Activated CD8-positive, alpha-beta memory T cell treated with anti-CD3 and anti-CD28 coated beads, Interleukin-2, amount 50 U/mL, for 24 hours (primary cell): Measurements from ENCODE around the gene CDKL5.
"Not testable (repeated sequence)": the region's sequence is repeated elsewhere in the genome, so short reads cannot be mapped to it uniquely, and the experiment has no call there.

Source experiments
- DNase-seq: peaks from one replicate; pipeline ENCODE4 v3.0.0-alpha.2; 2020; ENCODE audit errors: extremely low read depth

CDKL5 gene

GRCh38 chrX:18574591-18574990, 149.2 kb downstream of the CDKL5 start:
- DNase-seq = no peak

GRCh38 chrX:18575744-18576143, 150.3 kb downstream of the CDKL5 start:
- no peak for DNase-seq

GRCh38 chrX:18577400-18577799, 152.0 kb downstream of the CDKL5 start:
- DNase-seq = no peak

- no peak for DNase-seq
These were observed 153.1 kb downstream of the CDKL5 start for GRCh38 chrX:18578546-18578945.

GRCh38 chrX:18579495-18579894, 154.1 kb downstream of the CDKL5 start:
- DNase-seq = no peak

- no peak for DNase-seq
These were observed 157.6 kb downstream of the CDKL5 start for GRCh38 chrX:18582910-18583493.

GRCh38 chrX:18589292-18589691, 163.9 kb downstream of the CDKL5 start:
- DNase-seq = not testable (repeated sequence)

- DNase-seq = no peak
These were observed 166.4 kb downstream of the CDKL5 start for GRCh38 chrX:18591834-18592233.

GRCh38 chrX:18594079-18594478, 168.7 kb downstream of the CDKL5 start:
- DNase-seq = no peak

GRCh38 chrX:18596096-18596495, 170.7 kb downstream of the CDKL5 start:
- DNase-seq = no peak

- no peak for DNase-seq
These were observed 173.0 kb downstream of the CDKL5 start for GRCh38 chrX:18598413-18598812.

- DNase-seq = no peak
These were observed 182.6 kb downstream of the CDKL5 start for GRCh38 chrX:18607966-18608365.

GRCh38 chrX:18613930-18614639, 188.7 kb downstream of the CDKL5 start:
- no peak for DNase-seq

GRCh38 chrX:18616688-18617406, 191.4 kb downstream of the CDKL5 start:
- no peak for DNase-seq

- no peak for DNase-seq
These were observed 192.0 kb downstream of the CDKL5 start for GRCh38 chrX:18617407-18617750.

GRCh38 chrX:18619288-18619687, 193.9 kb downstream of the CDKL5 start:
- no peak for DNase-seq

- DNase-seq = no peak
These were observed 194.9 kb downstream of the CDKL5 start for GRCh38 chrX:18620349-18620748.

GRCh38 chrX:18624599-18624998, 199.2 kb downstream of the CDKL5 start:
- no peak for DNase-seq

GRCh38 chrX:18630934-18631333, 205.5 kb downstream of the CDKL5 start:
- no peak for DNase-seq

GRCh38 chrX:18638398-18638797, 213.0 kb downstream of the CDKL5 start:
- no peak for DNase-seq

GRCh38 chrX:18639280-18639679, 213.9 kb downstream of the CDKL5 start:
- no peak for DNase-seq

GRCh38 chrX:18640686-18641085, 215.3 kb downstream of the CDKL5 start:
- DNase-seq = no peak

- no peak for DNase-seq
These were observed 217.8 kb downstream of the CDKL5 start for GRCh38 chrX:18643243-18643642.
